Stimulated activated CD8-positive, alpha-beta memory T cell treated with anti-CD3 and anti-CD28 coated beads, Interleukin-15, amount 100 ng/mL, for 24 hours (primary cell): ENCODE data around the gene DIS3L2.
"Not testable (repeated sequence)": the region's sequence is repeated elsewhere in the genome, so short reads cannot be mapped to it uniquely, and the experiment has no call there.

ENCODE experiments used
- DNase-seq: peaks from one replicate; pipeline ENCODE4 v3.0.0-alpha.2; 2020; ENCODE audit warnings: low read depth

The DIS3L2 gene

GRCh38 chr2:232322560-232323327 lies 361.2 kb downstream of the DIS3L2 start:
- DNase-seq = no peak

- no peak for DNase-seq
Observed at GRCh38 chr2:232323328-232323650, 361.8 kb downstream of the DIS3L2 start.

DNA sequence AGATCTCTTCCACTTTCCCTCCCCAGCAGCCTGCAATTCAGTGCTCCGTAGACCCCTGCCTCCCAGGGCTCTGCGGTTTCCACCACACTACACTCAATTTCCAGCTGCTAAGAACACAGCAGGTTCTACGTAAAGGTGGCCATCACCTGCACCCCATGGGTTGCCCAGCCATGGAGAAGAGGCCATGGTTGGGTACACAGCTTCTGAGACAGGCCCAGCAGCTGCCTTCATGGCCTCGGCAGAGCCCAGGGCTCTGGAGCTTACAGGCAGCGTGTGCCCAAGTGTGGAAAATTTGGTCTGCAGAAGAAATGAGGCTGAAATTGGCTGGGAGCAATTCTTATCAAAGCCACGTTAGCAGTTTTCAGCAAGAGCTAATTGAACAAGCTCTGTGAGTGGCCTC lies 362.5 kb downstream of the DIS3L2 start:
- not testable (repeated sequence) for DNase-seq

- no peak for DNase-seq
Observed at GRCh38 chr2:232324778-232325177, 363.3 kb downstream of the DIS3L2 start.

- peak; percentile 35 for DNase-seq
Observed at GRCh38 chr2:232325324-232326273, 364.1 kb downstream of the DIS3L2 start.

DNA sequence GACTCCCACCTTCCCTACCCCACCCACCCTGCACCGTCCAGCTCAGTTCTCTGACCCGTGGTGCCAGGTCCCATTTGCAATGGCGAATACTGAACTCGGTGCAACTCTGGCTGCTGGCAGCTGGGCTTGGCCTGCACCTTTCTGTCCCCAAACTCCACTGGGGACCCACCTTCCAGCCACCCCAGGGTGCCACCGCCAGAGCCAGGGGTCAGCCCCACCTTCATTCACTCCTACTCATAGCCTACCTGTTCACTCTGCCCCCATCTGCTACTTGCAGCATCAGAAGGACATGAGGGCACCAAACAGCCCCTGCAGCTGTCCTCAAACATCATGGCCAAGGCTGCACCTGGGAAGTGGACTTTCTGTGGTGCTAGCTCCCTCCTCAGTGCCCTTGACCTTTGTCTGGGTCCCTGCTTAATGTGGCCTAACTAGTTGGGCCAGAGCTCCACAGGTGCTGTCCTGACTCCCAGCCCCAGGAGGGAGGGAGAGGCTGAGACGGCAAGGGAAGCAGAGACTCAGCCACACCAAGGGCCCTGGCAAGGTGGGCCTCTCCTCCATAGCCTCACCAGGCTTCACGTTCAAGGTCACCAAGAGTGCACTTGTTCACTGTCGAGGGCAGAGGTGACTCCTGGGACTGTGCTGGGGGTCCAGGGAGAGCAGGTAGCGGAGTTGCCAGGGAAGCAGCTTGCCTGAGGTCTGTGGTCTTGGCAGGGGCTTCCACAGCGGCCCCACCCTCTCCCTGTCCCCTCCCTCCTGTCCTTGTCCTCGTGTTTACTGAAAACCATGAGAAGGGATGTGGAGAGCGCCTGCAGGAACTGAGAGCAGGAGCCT lies 365.0 kb downstream of the DIS3L2 start:
- not testable (repeated sequence) for DNase-seq

DNA sequence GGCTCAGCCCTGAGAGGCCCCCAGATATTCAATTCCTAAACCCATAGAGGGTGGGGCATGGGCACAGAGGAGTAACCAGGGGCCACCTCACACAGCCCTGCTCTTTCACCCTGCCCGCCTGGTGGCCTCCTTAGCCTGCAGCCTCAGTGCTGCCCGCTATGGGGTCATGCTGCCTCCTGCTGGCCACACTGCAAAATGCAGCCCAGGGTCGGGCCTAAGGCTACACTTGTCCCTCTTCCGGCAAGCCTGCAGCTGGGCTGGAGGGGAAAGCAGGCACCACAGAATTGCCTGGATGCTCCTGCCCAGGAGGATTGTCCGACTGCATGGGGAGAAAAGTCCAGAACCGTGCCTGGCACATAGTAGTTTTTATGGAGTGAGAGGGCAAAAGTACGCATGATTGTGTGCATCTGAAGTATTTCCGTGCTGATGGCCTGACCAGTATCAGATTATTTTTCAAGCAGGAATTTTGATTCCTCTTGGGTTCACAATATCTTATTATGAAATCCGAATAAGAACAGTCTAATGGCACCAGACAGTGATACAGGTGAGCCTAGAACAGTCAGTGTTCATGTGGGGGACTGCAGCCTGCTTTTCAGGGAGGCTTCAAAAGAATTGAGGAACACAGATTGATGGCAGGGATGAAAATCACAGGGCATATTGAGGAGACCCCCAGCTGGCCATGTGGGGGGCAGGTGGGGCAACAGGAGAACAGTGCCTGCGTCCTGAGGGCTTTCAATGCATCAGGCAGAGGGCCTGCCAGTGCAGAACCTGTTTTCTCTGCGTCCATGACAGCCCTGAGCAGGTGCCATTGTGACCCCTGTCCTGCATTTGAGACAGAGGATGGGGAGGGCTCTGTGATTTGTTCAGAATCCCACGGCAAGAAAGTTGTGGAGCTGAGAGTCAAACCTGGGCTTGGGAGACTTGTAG lies 365.9 kb downstream of the DIS3L2 start:
- DNase-seq = peak; percentile 78

DNA sequence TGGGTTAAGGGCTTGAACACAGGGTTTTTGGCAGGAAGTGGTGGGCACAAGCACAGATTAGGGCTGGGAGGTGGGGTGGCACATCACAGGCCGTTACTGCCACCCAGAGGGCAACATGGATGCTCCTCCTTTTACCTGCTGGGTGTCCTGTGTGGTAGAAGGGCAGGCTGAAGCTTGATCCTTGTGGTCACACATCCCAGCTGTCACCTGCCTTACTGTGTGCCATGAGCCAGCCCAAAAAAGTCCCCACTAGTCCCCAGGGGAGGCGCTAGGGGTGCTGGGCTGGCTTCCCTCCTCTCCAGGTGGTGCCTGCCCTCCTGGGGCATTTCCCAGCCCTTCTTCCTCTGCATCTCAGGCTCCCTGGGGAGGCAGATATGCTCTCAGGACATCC lies 366.5 kb downstream of the DIS3L2 start:
- DNase-seq = no peak

GRCh38 chr2:232328516-232329460 lies 367.3 kb downstream of the DIS3L2 start:
- DNase-seq = no peak

GRCh38 chr2:232329716-232330067 lies 368.2 kb downstream of the DIS3L2 start:
- DNase-seq = no peak

- no peak for DNase-seq
Observed at GRCh38 chr2:232330068-232330999, 368.8 kb downstream of the DIS3L2 start.

DNA sequence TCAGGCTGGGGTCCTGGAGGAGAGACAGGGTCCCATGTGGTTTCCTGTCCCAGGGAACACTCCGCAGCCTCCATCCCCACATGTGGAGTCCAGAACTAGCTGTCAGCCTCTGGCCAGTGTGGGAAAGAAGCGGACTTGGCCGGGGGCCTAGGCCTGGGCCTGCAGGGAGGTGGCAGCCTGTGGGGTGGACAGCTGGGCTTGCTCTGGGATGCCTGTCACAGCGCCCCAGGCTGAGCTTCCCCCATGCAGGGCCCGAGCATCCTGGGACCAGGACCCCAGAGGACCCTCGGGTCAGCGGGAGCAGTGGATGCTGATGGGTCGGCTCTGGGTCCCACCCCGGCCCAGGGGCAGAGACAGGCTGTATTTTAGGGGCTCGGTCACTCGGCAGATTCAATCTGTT lies 369.5 kb downstream of the DIS3L2 start:
- not testable (repeated sequence) for DNase-seq

- not testable (repeated sequence) for DNase-seq
Observed at GRCh38 chr2:232331641-232332040, 370.1 kb downstream of the DIS3L2 start.

DNA sequence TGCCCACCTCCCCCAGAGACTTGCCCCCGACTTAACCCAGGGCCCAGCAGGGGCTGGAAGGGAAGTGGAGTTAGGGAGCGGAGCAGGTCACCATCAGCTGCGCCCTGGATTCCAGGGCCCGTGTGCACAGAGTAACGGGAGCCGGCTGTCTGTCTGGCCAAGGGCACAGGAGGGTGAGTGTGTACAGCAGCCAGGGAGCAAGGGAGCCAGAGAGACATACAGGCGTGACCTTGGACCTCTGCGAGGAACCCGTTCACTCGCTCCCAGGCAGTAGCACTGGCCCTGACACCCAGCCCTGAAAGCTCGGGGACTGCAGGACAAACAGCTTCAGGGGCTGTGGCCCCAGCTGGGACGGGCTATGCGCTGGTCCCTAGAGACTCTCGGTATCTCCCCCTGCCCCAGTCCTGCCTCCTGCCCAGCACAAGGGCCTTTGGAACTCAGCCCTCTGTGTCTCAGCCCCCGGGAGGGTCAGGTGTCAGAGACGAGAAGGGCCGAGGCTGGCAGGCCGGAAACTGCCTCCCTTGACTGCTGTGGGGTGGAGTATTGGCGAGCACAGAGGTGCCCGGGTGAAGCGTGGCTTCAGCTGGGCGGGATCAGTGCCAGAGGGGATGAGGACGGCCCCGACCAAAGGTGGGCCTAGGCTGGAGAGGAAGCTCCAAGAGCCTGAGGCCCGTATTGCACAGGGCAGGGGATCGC lies 370.9 kb downstream of the DIS3L2 start:
- DNase-seq = not testable (repeated sequence)

DNA sequence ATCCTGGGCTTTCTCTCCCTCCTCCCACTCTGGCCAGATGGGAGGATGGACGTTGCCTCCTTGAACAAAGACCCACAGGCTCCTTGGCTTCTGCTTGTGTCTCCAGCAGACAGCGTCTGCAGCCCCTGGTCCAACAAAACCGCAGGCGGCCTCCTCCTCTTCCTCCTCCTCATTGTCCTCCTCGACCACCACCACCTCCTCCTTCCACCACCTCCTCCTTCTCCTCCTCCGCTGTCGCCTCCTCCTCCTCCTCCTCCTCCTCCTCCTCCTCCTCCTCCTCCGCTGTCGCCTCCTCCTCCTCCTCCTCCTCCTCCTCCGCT lies 371.4 kb downstream of the DIS3L2 start:
- DNase-seq = no peak

DNA sequence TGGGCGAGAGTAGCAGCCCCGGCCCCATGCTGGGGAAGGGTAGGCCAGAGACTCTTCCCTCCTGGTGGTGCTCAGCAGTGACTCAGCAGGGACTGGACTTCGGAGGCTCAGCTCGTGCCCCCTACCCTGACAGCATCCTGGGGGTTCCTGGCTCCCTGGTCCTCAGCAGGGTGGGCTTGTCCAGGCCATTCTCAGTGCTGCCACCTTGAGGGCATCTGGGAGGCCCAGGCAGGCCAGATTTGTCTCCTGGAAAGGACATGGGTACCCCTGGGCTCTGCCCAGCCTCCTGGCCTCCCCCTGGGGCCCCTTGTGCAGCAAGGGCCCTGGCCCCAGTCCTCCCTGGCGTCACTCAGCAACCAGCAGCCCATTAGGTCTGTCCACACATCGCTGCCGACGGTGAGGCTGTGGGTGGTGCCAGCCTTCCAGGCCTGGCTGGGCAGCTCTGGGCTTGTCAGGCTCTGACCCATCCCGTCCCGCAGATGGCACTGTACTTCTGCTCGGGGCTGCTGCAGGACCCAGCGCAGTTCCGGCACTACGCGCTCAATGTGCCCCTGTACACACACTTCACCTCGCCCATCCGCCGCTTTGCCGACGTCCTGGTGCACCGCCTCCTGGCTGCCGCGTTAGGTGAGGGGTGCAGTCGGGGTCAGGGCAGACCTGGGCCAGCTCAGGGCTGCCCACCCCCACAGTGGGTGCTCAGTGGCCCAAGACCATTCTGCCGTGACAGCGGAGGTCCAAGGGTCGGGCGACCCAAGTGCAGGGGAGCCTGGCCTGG lies 372.0 kb downstream of the DIS3L2 start:
- DNase-seq = no peak

- DNase-seq = not testable (repeated sequence)
Observed at GRCh38 chr2:232334136-232334884, 372.8 kb downstream of the DIS3L2 start.
